ENCODE measurements around the gene SMOC2. TPM values are rescaled to one million over a fixed set of nuclear protein-coding genes. Genes with fewer than 3 reads are reported as not detected.

Gene SMOC2
- total RNA-seq, 1 experiment from 2014 or later: 2.1 TPM

GRCh38 chr6:168585441-168585840 lies 144.5 kb downstream of the SMOC2 start:
- peak overlapping the region in 1 of 3 experiments; percentile 23; a peak in 1 of 7 replicates for H3K27ac Mint-ChIP-seq
- Histone ChIP-seq H3K27ac (ENCODE audit: insufficient read length, low read depth, low read length) (no peak overlapping the region), H3K23me2 (ENCODE audit: insufficient read length, low read depth, low read length, poor library complexity, severe bottlenecking) (no peaks in the 10 kb centered on the region), H3K79me1 (ENCODE audit: insufficient read depth, low read depth, low read length, poor library complexity, severe bottlenecking) (no peaks in the 10 kb centered on the region), H3K27me3 (ENCODE audit: insufficient read depth, low read length) (no peaks in the 10 kb centered on the region), H3K9ac (ENCODE audit: extremely low read depth, insufficient read length, low read length) (no peak overlapping the region), H3K4me2 (ENCODE audit: insufficient read depth, insufficient read length, low read length) (no peak overlapping the region), H4K91ac (ENCODE audit: insufficient read length, low read depth, low read length) (no peak overlapping the region), H3K23ac (ENCODE audit: insufficient read length, low read depth, low read length) (no peak overlapping the region), H4K5ac (ENCODE audit: insufficient read length, low read depth, low read length) (no peak overlapping the region), H3K79me2 (ENCODE audit: insufficient read depth, low read length) (no peaks in the 10 kb centered on the region), H2AK5ac (ENCODE audit: insufficient read length, low read length) (no peak overlapping the region), H4K20me1 (ENCODE audit: control insufficient read depth, insufficient read depth, insufficient read length) (no peaks in the 10 kb centered on the region), H2BK15ac (ENCODE audit: low read depth, low read length) (no peak overlapping the region), H3K9me3 (ENCODE audit: control insufficient read depth, low read depth, low read length) (no peaks in the 10 kb centered on the region), H2BK120ac (ENCODE audit: low read depth, low read length, poor library complexity, severe bottlenecking) (no peak overlapping the region), H4K8ac (replicated peaks; ENCODE audit: insufficient read length, low read depth, low read length) (no peak overlapping the region), H2AFZ (ENCODE audit: low read length) (no peak overlapping the region), H3K14ac (ENCODE audit: insufficient read depth, low read length) (no peak overlapping the region), H3K4me1 (ENCODE audit: insufficient read depth, low read length) (no peaks in the 10 kb centered on the region), H3K56ac (ENCODE audit: insufficient read length, low read depth, low read length) (no peak overlapping the region), H2BK20ac (ENCODE audit: low read depth, low read length, poor library complexity, severe bottlenecking) (no peak overlapping the region), H3K18ac (ENCODE audit: insufficient read length, low read depth, low read length) (no peak overlapping the region), H2BK5ac (ENCODE audit: insufficient read length, low read length) (no peak overlapping the region), H3T11ph (ENCODE audit: low read length) (no peak overlapping the region), H3K4ac (ENCODE audit: low read depth, low read length) (no peak overlapping the region), H2BK12ac (ENCODE audit: insufficient read length, low read depth, low read length) (no peak overlapping the region)
- no peaks in the 10 kb centered on the region for H3K27me3 Mint-ChIP-seq (ENCODE audit: low read depth)
- no peak for TF ChIP-seq CTCF (conservative IDR thresholded peaks at IDR 0.05)
- H3K4me1 Mint-ChIP-seq: peaks cover 6 to 14% of the 10 kb centered on the region in 2 experiments; a peak in 3 of 4 replicates
- DNase-seq: no peak
- no peak overlapping the region for H3K4me3 Mint-ChIP-seq
- H3K36me3 Mint-ChIP-seq (ENCODE audit: insufficient read depth in 1 of 3, low read depth in 3 of 3): no peaks in the 10 kb centered on the region
- H3K9me3 Mint-ChIP-seq: no peaks in the 10 kb centered on the region; a peak in 1 of 5 replicates
- no CpG with 5 or more reads among the region's 3 CpGs for WGBS (ENCODE audit: extremely low coverage, insufficient read length, low lambda C conversion rate)
